NT2/D1 (cell line): ENCODE results near the gene PURA.

Experiments used
- SUZ12 ChIP-seq: IDR thresholded peaks from 2 replicates; pipeline ENCODE4 v1.6.1; 2011; ENCODE audit not compliant: insufficient read length, insufficient read depth; ENCODE audit errors: extremely low read depth
- YY1 ChIP-seq: IDR thresholded peaks from 2 replicates; pipeline ENCODE4 v1.6.1; 2011; ENCODE audit not compliant: insufficient read length, insufficient read depth
- ZNF274 ChIP-seq: IDR thresholded peaks from 2 replicates; pipeline ENCODE4 v1.6.1; 2011; ENCODE audit warnings: mild to moderate bottlenecking, low read depth, low read length

DNA sequence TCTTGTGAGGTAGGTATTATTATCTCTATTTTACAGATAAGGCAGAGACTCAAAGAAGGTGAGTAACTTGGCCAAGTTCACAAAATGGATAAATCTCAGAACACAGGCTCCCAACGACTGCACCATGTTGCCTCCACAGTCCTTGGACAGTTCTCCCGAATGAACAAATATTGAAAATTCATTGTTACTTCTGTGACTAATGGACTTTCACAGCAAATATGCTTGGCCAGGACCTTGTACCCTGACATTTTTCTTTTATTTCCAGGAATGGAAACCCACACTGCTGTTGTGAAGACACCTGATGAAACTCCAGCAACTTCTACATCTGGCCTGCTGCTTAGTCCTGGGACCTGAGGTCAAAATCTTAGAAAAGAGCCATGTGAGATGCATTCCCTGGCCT, 58.6 kb downstream of the PURA start:
- TF ChIP-seq YY1 (no peak), ZNF274 (no peak), SUZ12 (no peak)
